PC-3 (cell line): ENCODE data around the gene DNM2.

Experiments used
- EZH2 ChIP-seq: fragments of 300-600 bp; sonication (generic); IDR thresholded peaks from one replicate; pipeline ENCODE4 v1.6.1; 2017; ENCODE audit warnings: antibody characterized with exemption, mild to moderate bottlenecking, low read length; ENCODE audit not compliant: unreplicated experiment
- TF ChIP-seq, protein P1 (sequence below): fragments of 300-600 bp; sonication (generic); conservative IDR thresholded peaks from 2 replicates; pipeline ENCODE4 v1.5.1; 2017; ENCODE audit warnings: antibody characterized with exemption, low read depth, mild to moderate bottlenecking, low read length

DNA sequence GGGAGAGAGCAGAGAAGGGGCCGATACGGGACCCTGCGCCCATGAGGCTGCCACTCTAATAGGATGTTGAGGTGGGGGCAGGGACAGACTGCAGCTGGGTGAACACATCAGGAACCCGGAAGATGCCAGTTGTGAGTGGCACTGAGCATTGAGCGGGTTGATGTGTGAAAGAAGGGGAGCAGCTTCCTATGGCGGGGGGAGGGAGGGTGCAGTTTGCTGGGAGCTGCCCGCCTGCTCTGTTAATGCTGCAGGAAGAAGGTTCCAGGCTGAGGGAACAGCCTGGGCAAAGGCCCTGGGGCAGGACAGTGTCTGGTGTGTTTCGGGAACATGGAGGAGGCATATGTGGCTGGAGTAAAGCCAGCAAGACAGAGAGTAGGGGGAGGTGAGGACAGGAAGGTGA, 29.8 kb downstream of the DNM2 start:
- TF ChIP-seq, protein P1, sequence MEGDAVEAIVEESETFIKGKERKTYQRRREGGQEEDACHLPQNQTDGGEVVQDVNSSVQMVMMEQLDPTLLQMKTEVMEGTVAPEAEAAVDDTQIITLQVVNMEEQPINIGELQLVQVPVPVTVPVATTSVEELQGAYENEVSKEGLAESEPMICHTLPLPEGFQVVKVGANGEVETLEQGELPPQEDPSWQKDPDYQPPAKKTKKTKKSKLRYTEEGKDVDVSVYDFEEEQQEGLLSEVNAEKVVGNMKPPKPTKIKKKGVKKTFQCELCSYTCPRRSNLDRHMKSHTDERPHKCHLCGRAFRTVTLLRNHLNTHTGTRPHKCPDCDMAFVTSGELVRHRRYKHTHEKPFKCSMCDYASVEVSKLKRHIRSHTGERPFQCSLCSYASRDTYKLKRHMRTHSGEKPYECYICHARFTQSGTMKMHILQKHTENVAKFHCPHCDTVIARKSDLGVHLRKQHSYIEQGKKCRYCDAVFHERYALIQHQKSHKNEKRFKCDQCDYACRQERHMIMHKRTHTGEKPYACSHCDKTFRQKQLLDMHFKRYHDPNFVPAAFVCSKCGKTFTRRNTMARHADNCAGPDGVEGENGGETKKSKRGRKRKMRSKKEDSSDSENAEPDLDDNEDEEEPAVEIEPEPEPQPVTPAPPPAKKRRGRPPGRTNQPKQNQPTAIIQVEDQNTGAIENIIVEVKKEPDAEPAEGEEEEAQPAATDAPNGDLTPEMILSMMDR = no peak
- no peak for TF ChIP-seq EZH2
